Measurements from ENCODE around the gene PLEKHM3. TPM values are rescaled to one million over a fixed set of nuclear protein-coding genes. Genes with fewer than 3 reads are reported as not detected.

The PLEKHM3 gene
- total RNA-seq, 1 donor from 2014 or later: 2.5 TPM

- no peak overlapping the region for H3K4me3 ChIP-seq (ENCODE audit: low read depth, low read length)
- no peak for DNase-seq (ENCODE audit: low read depth)
Measured at GRCh38 chr2:207991944-207992343, 33.4 kb downstream of the PLEKHM3 start.

GRCh38 chr2:207990784-207991183, 34.5 kb downstream of the PLEKHM3 start:
- H3K4me3 ChIP-seq (ENCODE audit: low read depth, low read length): no peak overlapping the region
- DNase-seq (ENCODE audit: low read depth): no peak
- TF ChIP-seq CTCF (conservative IDR thresholded peaks at IDR 0.05; ENCODE audit: low read depth, low read length): no peak

More at GRCh38 chr2:207991944-207992343, 33.4 kb downstream of the PLEKHM3 start:
- TF ChIP-seq CTCF (conservative IDR thresholded peaks at IDR 0.05; ENCODE audit: low read depth, low read length): no peak

- no peak for TF ChIP-seq CTCF (conservative IDR thresholded peaks at IDR 0.05; ENCODE audit: low read depth, low read length)
- H3K4me3 ChIP-seq (ENCODE audit: low read depth, low read length): no peak overlapping the region
- no peak for DNase-seq (ENCODE audit: low read depth)
Measured at GRCh38 chr2:207988975-207989374, 36.4 kb downstream of the PLEKHM3 start.

- TF ChIP-seq CTCF (conservative IDR thresholded peaks at IDR 0.05; ENCODE audit: low read depth, low read length): no peak
- H3K4me3 ChIP-seq (ENCODE audit: low read depth, low read length): no peak overlapping the region
- DNase-seq (ENCODE audit: low read depth): no peak
Measured at GRCh38 chr2:207987025-207987716, 38.2 kb downstream of the PLEKHM3 start.

GRCh38 chr2:207984765-207985480, 40.4 kb downstream of the PLEKHM3 start:
- no peak for DNase-seq (ENCODE audit: low read depth)
- H3K4me3 ChIP-seq (ENCODE audit: low read depth, low read length): no peak overlapping the region
- TF ChIP-seq CTCF (conservative IDR thresholded peaks at IDR 0.05; ENCODE audit: low read depth, low read length): no peak

GRCh38 chr2:207983641-207984042, 41.7 kb downstream of the PLEKHM3 start:
- DNase-seq (ENCODE audit: low read depth): no peak
- no peak for TF ChIP-seq CTCF (conservative IDR thresholded peaks at IDR 0.05; ENCODE audit: low read depth, low read length)
- H3K4me3 ChIP-seq (ENCODE audit: low read depth, low read length): no peak overlapping the region
